Measurements from ENCODE around the gene BNIP5. TPM values are rescaled to one million over a fixed set of nuclear protein-coding genes. Genes with fewer than 3 reads are reported as not detected.

BNIP5 gene
- total and polyA plus RNA-seq, 5 donors from 2014 or later, result not detected

DNA sequence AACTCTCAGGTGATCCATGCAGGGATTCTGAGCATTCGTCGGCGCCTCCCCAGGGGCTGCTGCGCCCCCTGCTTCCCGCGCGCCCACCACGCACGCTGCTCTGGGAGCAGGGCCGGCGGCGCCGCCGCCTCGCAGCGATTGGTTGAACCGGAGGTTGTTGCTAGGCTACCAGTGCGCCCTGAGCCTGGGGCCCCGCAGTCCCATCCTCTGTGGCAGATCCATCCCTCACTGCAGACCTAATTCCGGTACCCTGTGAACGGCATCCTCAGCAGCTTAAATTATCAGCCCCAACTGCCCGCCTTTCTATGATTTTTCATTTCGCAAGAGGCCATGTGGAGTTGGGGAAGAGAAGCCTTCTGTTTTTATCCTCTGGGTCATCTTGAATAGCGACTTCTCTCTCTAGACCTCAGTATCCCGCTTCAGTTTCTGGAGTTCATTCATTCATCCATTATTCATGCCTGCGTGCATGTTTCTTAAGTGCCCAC, 51.5 kb downstream of the BNIP5 start:
- Mint-ChIP-seq H3K27ac (no peak overlapping the region), H3K4me1 (peaks cover 0 to 7% (median 3%) of the 10 kb centered on the region in 4 donors), H3K9me3 (no peaks in the 10 kb centered on the region), H3K4me3 (no peak overlapping the region), H3K36me3 (no peaks in the 10 kb centered on the region), H3K27me3 (peaks cover 38% of the 10 kb centered on the region)
- H3K36me3 ChIP-seq (ENCODE audit: control insufficient read depth, insufficient read depth, low read length), result no peaks in the 10 kb centered on the region
- H3K27ac ChIP-seq (ENCODE audit: insufficient read depth, low read length, poor library complexity, severe bottlenecking), result no peak overlapping the region
- H3K9me3 ChIP-seq (ENCODE audit: control insufficient read depth in 2 of 2, low read length in 2 of 2), result no peaks in the 10 kb centered on the region
- H3K27me3 ChIP-seq (ENCODE audit: control insufficient read depth, insufficient read depth, low read length), result peaks cover 36% of the 10 kb centered on the region
- H3K4me1 ChIP-seq (ENCODE audit: control insufficient read depth, insufficient read depth, low read length, poor library complexity, severe bottlenecking), result peaks cover 4% of the 10 kb centered on the region
- no peak for DNase-seq
- no peak overlapping the region for H3K4me3 ChIP-seq (ENCODE audit: low read depth, low read length)
- ATAC-seq (ENCODE audit: low read depth in 2 of 2), result no peak

GRCh38 chr6:36284359-36284758, 52.3 kb downstream of the BNIP5 start:
- H3K9me3 Mint-ChIP-seq, result no peaks in the 10 kb centered on the region
- H3K4me1 Mint-ChIP-seq, result peaks cover 0 to 7% (median 3%) of the 10 kb centered on the region in 4 donors
- DNase-seq (no peak), ATAC-seq (ENCODE audit: low read depth in 2 of 2) (no peak)
- no peak overlapping the region for H3K4me3 Mint-ChIP-seq
- Histone ChIP-seq H3K27ac (ENCODE audit: insufficient read depth, low read length, poor library complexity, severe bottlenecking) (no peak overlapping the region), H3K9me3 (ENCODE audit: control insufficient read depth in 2 of 2, low read length in 2 of 2) (no peaks in the 10 kb centered on the region), H3K36me3 (ENCODE audit: control insufficient read depth, insufficient read depth, low read length) (no peaks in the 10 kb centered on the region), H3K27me3 (ENCODE audit: control insufficient read depth, insufficient read depth, low read length) (peaks cover 36% of the 10 kb centered on the region), H3K4me1 (ENCODE audit: control insufficient read depth, insufficient read depth, low read length, poor library complexity, severe bottlenecking) (peaks cover 4% of the 10 kb centered on the region), H3K4me3 (ENCODE audit: low read depth, low read length) (no peak overlapping the region)
- H3K27me3 Mint-ChIP-seq, result peaks cover 45% of the 10 kb centered on the region
- no peaks in the 10 kb centered on the region for H3K36me3 Mint-ChIP-seq
- H3K27ac Mint-ChIP-seq, result no peak overlapping the region

DNA sequence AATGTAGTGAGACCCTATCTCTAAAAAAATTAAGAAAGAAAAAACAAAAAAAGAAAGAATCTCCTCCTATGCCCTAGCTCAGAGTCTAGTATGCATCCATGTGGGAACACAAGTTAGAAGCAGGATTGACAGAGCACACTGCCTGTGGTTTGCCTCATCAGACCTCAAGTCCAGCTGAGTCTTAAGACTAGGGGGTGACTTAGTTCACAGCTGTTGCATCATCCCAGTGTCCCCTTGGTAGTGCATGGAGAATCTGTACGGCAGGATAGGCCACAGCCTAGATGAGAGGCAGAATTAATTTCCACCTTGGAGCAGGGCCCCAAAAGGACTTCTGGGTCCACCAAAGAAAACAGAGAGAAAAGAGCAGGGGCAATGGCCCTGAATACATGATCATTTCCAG, 53.1 kb downstream of the BNIP5 start:
- Histone ChIP-seq H3K36me3 (ENCODE audit: control insufficient read depth, insufficient read depth, low read length) (no peaks in the 10 kb centered on the region), H3K27ac (ENCODE audit: insufficient read depth, low read length, poor library complexity, severe bottlenecking) (no peak overlapping the region), H3K9me3 (ENCODE audit: control insufficient read depth in 2 of 2, low read length in 2 of 2) (no peaks in the 10 kb centered on the region), H3K4me3 (ENCODE audit: low read depth, low read length) (no peak overlapping the region), H3K4me1 (ENCODE audit: control insufficient read depth, insufficient read depth, low read length, poor library complexity, severe bottlenecking) (peaks cover 4% of the 10 kb centered on the region), H3K27me3 (ENCODE audit: control insufficient read depth, insufficient read depth, low read length) (peaks cover 36% of the 10 kb centered on the region)
- DNase-seq, result no peak
- H3K36me3 Mint-ChIP-seq, result no peaks in the 10 kb centered on the region
- H3K4me1 Mint-ChIP-seq, result peaks cover 0 to 7% (median 3%) of the 10 kb centered on the region in 4 donors
- ATAC-seq (ENCODE audit: low read depth in 2 of 2), result no peak
- H3K27me3 Mint-ChIP-seq, result peaks cover 51% of the 10 kb centered on the region
- H3K27ac Mint-ChIP-seq, result no peak overlapping the region
- no peaks in the 10 kb centered on the region for H3K9me3 Mint-ChIP-seq
- no peak overlapping the region for H3K4me3 Mint-ChIP-seq

DNA sequence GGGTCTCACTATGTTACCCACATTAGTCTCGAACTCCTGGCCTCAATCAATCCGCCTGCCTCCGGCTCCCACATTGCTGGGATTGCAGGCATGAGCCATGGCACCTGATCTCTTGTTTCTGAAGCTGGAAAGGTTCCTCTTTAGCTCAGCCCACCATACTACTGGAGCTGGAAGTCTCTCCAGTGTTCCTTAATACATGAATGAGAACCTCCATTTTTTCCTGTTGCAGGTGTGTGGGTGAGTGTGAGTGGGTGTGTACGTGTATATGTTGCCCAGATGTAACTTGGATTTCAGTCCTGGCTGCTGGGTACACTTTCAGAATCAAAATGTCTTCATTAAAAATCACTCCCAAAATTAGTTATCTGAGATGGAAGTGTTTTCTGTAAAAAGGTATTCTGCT, 55.7 kb downstream of the BNIP5 start:
- H3K4me3 ChIP-seq (ENCODE audit: low read depth, low read length), result no peak overlapping the region
- H3K4me1 ChIP-seq (ENCODE audit: control insufficient read depth, insufficient read depth, low read length, poor library complexity, severe bottlenecking), result no peaks in the 10 kb centered on the region
- no peak for DNase-seq
- H3K4me1 Mint-ChIP-seq, result peaks cover 0 to 2% (median 0%) of the 10 kb centered on the region in 4 donors
- peaks cover 38% of the 10 kb centered on the region for H3K27me3 ChIP-seq (ENCODE audit: control insufficient read depth, insufficient read depth, low read length)
- no peaks in the 10 kb centered on the region for H3K9me3 ChIP-seq (ENCODE audit: control insufficient read depth in 2 of 2, low read length in 2 of 2)
- no peak overlapping the region for H3K27ac ChIP-seq (ENCODE audit: insufficient read depth, low read length, poor library complexity, severe bottlenecking)
- no peaks in the 10 kb centered on the region for H3K36me3 ChIP-seq (ENCODE audit: control insufficient read depth, insufficient read depth, low read length)
- H3K27me3 Mint-ChIP-seq, result peaks cover 61% of the 10 kb centered on the region
- no peaks in the 10 kb centered on the region for H3K36me3 Mint-ChIP-seq
- H3K4me3 Mint-ChIP-seq, result no peak overlapping the region
- no peaks in the 10 kb centered on the region for H3K9me3 Mint-ChIP-seq
- H3K27ac Mint-ChIP-seq, result no peak overlapping the region
- no peak for ATAC-seq (ENCODE audit: low read depth in 2 of 2)

DNA sequence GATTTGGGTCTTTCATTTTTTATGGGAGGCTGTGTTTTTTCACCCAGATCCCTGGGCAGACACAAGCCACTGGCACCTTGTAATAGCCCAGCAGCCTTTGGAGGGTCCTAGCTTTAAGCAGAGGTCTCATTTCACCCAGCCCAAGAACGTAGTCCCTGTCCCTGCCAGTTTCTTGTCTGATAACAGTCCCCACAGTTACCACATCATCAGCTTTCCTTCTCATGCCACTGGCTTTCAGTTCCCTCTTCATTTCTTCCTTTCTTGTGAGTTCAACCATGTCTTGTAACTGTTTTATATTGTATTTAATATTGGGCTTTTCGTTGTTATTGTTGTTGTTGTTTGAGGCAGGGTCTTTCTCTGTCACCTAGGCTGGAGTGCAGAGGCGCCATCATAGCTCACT, 56.2 kb downstream of the BNIP5 start:
- H3K4me3 Mint-ChIP-seq, result no peak overlapping the region
- Histone ChIP-seq H3K9me3 (ENCODE audit: control insufficient read depth in 2 of 2, low read length in 2 of 2) (no peaks in the 10 kb centered on the region), H3K36me3 (ENCODE audit: control insufficient read depth, insufficient read depth, low read length) (no peaks in the 10 kb centered on the region), H3K27me3 (ENCODE audit: control insufficient read depth, insufficient read depth, low read length) (peaks cover 35% of the 10 kb centered on the region), H3K4me3 (ENCODE audit: low read depth, low read length) (no peak overlapping the region), H3K4me1 (ENCODE audit: control insufficient read depth, insufficient read depth, low read length, poor library complexity, severe bottlenecking) (no peaks in the 10 kb centered on the region), H3K27ac (ENCODE audit: insufficient read depth, low read length, poor library complexity, severe bottlenecking) (no peak overlapping the region)
- H3K27me3 Mint-ChIP-seq, result peaks cover 60% of the 10 kb centered on the region
- H3K27ac Mint-ChIP-seq, result no peak overlapping the region
- no peaks in the 10 kb centered on the region for H3K36me3 Mint-ChIP-seq
- H3K4me1 Mint-ChIP-seq, result peaks cover 0 to 2% (median 0%) of the 10 kb centered on the region in 4 donors
- no peak for ATAC-seq (ENCODE audit: low read depth in 2 of 2)
- no peaks in the 10 kb centered on the region for H3K9me3 Mint-ChIP-seq
- DNase-seq, result no peak

DNA sequence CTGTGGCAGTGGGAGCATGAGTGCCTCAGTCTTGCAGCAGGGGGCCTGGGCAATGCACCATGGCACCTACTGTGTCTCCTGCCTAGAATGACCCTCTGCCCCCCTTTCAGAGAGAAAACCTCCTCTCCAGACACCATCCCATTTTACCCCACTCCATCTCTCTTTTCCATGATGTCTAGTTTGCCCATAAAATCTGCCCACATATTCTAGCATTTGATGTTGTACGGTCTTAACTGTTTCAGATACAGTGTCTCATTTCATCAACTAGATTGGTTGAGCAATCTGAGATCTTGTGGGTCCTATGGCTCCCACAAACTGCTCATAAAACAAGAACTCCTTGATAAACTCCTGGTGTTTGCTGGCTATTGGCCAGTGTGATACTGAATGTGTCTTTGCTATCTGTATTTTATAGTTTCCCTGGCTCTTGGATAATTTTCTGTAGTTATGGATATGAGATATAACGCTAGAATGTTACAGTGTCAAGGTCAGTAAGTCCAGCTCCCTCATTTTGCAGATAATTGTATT, 58.7 kb downstream of the BNIP5 start:
- no peaks in the 10 kb centered on the region for H3K4me1 ChIP-seq (ENCODE audit: control insufficient read depth, insufficient read depth, low read length, poor library complexity, severe bottlenecking)
- no peaks in the 10 kb centered on the region for H3K9me3 ChIP-seq (ENCODE audit: control insufficient read depth in 2 of 2, low read length in 2 of 2)
- no peaks in the 10 kb centered on the region for H3K4me1 Mint-ChIP-seq
- H3K27me3 ChIP-seq (ENCODE audit: control insufficient read depth, insufficient read depth, low read length), result peaks cover 19% of the 10 kb centered on the region
- no peak overlapping the region for H3K4me3 Mint-ChIP-seq
- H3K27ac Mint-ChIP-seq, result no peak overlapping the region
- no peaks in the 10 kb centered on the region for H3K36me3 Mint-ChIP-seq
- DNase-seq (no peak), ATAC-seq (ENCODE audit: low read depth in 2 of 2) (no peak)
- H3K27ac ChIP-seq (ENCODE audit: insufficient read depth, low read length, poor library complexity, severe bottlenecking), result no peak overlapping the region
- no peak overlapping the region for H3K4me3 ChIP-seq (ENCODE audit: low read depth, low read length)
- peaks cover 45% of the 10 kb centered on the region for H3K27me3 Mint-ChIP-seq
- no peaks in the 10 kb centered on the region for H3K36me3 ChIP-seq (ENCODE audit: control insufficient read depth, insufficient read depth, low read length)
- H3K9me3 Mint-ChIP-seq, result peaks cover 0 to 1% (median 0%) of the 10 kb centered on the region in 7 donors

- H3K27me3 ChIP-seq (ENCODE audit: control insufficient read depth, insufficient read depth, low read length), result peaks cover 19% of the 10 kb centered on the region
- no peak overlapping the region for H3K4me3 ChIP-seq (ENCODE audit: low read depth, low read length)
- Mint-ChIP-seq H3K27ac (no peak overlapping the region), H3K4me1 (no peaks in the 10 kb centered on the region), H3K4me3 (no peak overlapping the region), H3K9me3 (peaks cover 0 to 1% (median 0%) of the 10 kb centered on the region in 7 donors), H3K36me3 (no peaks in the 10 kb centered on the region), H3K27me3 (peaks cover 49% of the 10 kb centered on the region)
- DNase-seq (no peak), ATAC-seq (ENCODE audit: low read depth in 2 of 2) (no peak)
- no peaks in the 10 kb centered on the region for H3K36me3 ChIP-seq (ENCODE audit: control insufficient read depth, insufficient read depth, low read length)
- no peaks in the 10 kb centered on the region for H3K9me3 ChIP-seq (ENCODE audit: control insufficient read depth in 2 of 2, low read length in 2 of 2)
- no peak overlapping the region for H3K27ac ChIP-seq (ENCODE audit: insufficient read depth, low read length, poor library complexity, severe bottlenecking)
- H3K4me1 ChIP-seq (ENCODE audit: control insufficient read depth, insufficient read depth, low read length, poor library complexity, severe bottlenecking), result no peaks in the 10 kb centered on the region
These were observed 59.8 kb downstream of the BNIP5 start for GRCh38 chr6:36276581-36277536.
